ENCODE data around the gene ZBTB39. TPM values are rescaled to one million over a fixed set of nuclear protein-coding genes. Genes with fewer than 3 reads are reported as not detected.

ZBTB39 gene
- total RNA-seq, 4 donors from 2014 or later, result 4.5 to 8.5 (median 7.4) TPM

DNA sequence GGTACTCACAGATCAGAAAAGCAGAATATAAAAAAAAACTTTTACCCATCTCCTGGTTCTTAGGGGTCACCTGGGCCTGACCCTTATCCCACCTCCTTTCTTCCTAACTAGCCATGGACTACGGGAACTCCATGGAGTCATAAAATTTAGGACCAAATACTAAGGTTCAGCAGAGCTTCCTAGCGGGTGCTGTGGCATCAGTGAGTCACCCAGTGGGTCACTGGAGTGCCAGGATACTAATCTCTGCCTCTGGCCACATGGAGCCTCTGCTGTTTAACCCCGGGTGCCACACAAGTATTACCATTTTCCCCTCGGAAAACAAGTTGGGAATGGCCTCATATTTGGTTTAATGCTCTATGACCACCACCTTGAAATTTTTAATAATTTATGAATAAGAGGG lies 6.9 kb downstream of the ZBTB39 start:
- TF ChIP-seq, protein P1, sequence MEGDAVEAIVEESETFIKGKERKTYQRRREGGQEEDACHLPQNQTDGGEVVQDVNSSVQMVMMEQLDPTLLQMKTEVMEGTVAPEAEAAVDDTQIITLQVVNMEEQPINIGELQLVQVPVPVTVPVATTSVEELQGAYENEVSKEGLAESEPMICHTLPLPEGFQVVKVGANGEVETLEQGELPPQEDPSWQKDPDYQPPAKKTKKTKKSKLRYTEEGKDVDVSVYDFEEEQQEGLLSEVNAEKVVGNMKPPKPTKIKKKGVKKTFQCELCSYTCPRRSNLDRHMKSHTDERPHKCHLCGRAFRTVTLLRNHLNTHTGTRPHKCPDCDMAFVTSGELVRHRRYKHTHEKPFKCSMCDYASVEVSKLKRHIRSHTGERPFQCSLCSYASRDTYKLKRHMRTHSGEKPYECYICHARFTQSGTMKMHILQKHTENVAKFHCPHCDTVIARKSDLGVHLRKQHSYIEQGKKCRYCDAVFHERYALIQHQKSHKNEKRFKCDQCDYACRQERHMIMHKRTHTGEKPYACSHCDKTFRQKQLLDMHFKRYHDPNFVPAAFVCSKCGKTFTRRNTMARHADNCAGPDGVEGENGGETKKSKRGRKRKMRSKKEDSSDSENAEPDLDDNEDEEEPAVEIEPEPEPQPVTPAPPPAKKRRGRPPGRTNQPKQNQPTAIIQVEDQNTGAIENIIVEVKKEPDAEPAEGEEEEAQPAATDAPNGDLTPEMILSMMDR (IDR thresholded peaks at IDR 0.05), result no peak
- no peak for TF ChIP-seq POLR2A (IDR thresholded peaks at IDR 0.05)
- Histone ChIP-seq H3K27me3 (no peaks in the 10 kb centered on the region), H3K4me3 (replicated peaks in 1 of 3) (no peak overlapping the region), H3K9me3 (no peaks in the 10 kb centered on the region), H3K4me1 (no peaks in the 10 kb centered on the region), H3K36me3 (peaks cover 18% of the 10 kb centered on the region in 2 donors), H3K27ac (no peak overlapping the region)
- intact Hi-C loops (cut with DNase I), result no loop called here
- WGBS, 2 donors, result 92 to 95% methylated on average over 4 of the region's 4 CpGs
- no peak for DNase-seq

- no peak overlapping the region for H3K27ac ChIP-seq
- no peak overlapping the region for H3K4me3 ChIP-seq (replicated peaks in 1 of 3)
- TF ChIP-seq, protein P1 (IDR thresholded peaks at IDR 0.05), result no peak
- no peak for TF ChIP-seq POLR2A (IDR thresholded peaks at IDR 0.05)
- no peaks in the 10 kb centered on the region for H3K4me1 ChIP-seq
- no peaks in the 10 kb centered on the region for H3K27me3 ChIP-seq
- 68 to 81% methylated on average over 4 of the region's 4 CpGs for WGBS, 2 donors
- no peaks in the 10 kb centered on the region for H3K9me3 ChIP-seq
- H3K36me3 ChIP-seq, result peaks cover 13 to 17% of the 10 kb centered on the region in 2 donors
- intact Hi-C loops (cut with DNase I), result no loop called here
- DNase-seq, result no peak
These were observed 7.4 kb downstream of the ZBTB39 start for GRCh38 chr12:56998981-56999380.

GRCh38 chr12:56998316-56998715 lies 8.0 kb downstream of the ZBTB39 start:
- Histone ChIP-seq H3K9me3 (no peaks in the 10 kb centered on the region), H3K27me3 (no peaks in the 10 kb centered on the region), H3K36me3 (peaks cover 8 to 11% of the 10 kb centered on the region in 2 donors), H3K4me3 (replicated peaks in 1 of 3) (no peak overlapping the region), H3K4me1 (no peaks in the 10 kb centered on the region), H3K27ac (no peak overlapping the region)
- intact Hi-C loops (cut with DNase I), result no loop called here
- no peak for DNase-seq
- 93 to 95% methylated on average over 6 of the region's 6 CpGs for WGBS, 2 donors
- no peak for TF ChIP-seq POLR2A (IDR thresholded peaks at IDR 0.05)
- TF ChIP-seq, protein P1 (IDR thresholded peaks at IDR 0.05), result no peak

DNA sequence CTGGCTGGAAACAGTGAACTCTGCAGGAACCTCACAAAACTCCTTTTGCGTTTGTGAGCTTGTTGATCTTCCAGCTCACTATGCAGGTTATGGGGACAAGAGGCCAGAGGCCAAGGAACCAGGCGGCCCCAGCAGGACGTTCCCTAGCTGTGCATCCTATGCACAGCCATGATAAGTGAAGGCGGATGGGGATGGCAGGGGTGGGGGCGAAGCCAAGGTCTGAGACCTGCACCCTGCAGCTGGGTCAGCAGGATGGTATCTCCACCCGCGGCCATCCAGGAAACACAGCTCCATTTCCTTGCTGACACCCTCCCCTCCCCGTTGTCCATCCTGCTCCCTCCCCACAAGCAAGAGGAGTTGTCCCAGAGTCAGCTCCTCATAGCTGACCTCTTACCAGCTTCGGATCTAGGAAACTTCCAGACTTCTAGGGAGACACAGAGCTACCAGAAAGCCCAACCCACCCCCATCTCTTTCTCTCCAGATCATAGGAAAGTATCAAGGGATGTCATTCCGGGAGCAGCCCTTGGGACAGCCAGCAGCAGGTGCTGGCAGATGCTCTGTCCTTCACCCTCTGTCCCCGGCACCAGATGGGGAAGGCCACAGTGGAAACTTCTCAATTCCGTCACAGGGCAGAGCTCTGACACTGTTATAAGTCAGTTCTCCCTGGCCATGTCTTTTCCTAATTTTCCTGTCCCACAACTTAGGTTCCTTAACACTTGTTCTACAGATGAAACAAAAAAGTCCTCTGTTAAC lies 9.4 kb downstream of the ZBTB39 start:
- no peaks in the 10 kb centered on the region for H3K27me3 ChIP-seq
- H3K4me1 ChIP-seq, result no peaks in the 10 kb centered on the region
- H3K9me3 ChIP-seq, result no peaks in the 10 kb centered on the region
- H3K4me3 ChIP-seq (replicated peaks in 1 of 3), result no peak overlapping the region
- WGBS, 2 donors, result 82 to 86% methylated on average over 12 of the region's 12 CpGs
- no peaks in the 10 kb centered on the region for H3K36me3 ChIP-seq
- intact Hi-C loops (cut with DNase I), result no loop called here
- no peak overlapping the region for H3K27ac ChIP-seq
- peak in 1 of 2 donors; percentile 22 for DNase-seq
- TF ChIP-seq, protein P1 (IDR thresholded peaks at IDR 0.05), result no peak
- no peak for TF ChIP-seq POLR2A (IDR thresholded peaks at IDR 0.05)

DNA sequence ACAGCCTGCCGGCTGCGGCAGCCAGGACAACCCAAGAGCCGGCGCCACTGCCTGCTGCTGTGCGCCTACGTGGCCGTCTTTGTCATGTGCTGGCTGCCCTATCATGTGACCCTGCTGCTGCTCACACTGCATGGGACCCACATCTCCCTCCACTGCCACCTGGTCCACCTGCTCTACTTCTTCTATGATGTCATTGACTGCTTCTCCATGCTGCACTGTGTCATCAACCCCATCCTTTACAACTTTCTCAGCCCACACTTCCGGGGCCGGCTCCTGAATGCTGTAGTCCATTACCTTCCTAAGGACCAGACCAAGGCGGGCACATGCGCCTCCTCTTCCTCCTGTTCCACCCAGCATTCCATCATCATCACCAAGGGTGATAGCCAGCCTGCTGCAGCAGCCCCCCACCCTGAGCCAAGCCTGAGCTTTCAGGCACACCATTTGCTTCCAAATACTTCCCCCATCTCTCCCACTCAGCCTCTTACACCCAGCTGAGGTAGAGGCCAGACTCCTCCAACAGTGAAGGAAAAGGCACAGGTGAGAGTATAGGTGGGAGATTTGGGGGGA lies 10.3 kb downstream of the ZBTB39 start:
- H3K4me1 ChIP-seq, result no peaks in the 10 kb centered on the region
- intact Hi-C loops (cut with DNase I), result no loop called here
- no peaks in the 10 kb centered on the region for H3K27me3 ChIP-seq
- no peak overlapping the region for H3K27ac ChIP-seq
- H3K4me3 ChIP-seq (replicated peaks in 1 of 3), result no peak overlapping the region
- DNase-seq, result no peak
- no peaks in the 10 kb centered on the region for H3K36me3 ChIP-seq
- 88 to 93% methylated on average over 10 to 11 of the region's 11 CpGs for WGBS, 2 donors
- no peaks in the 10 kb centered on the region for H3K9me3 ChIP-seq
- TF ChIP-seq, protein P1 (IDR thresholded peaks at IDR 0.05), result no peak
- no peak for TF ChIP-seq POLR2A (IDR thresholded peaks at IDR 0.05)

All from thyroid gland (tissue), 4 donors.